Chondrocyte (in vitro differentiated cells): Measurements from ENCODE around the gene HAP1. TPM values are rescaled to one million over a fixed set of nuclear protein-coding genes. Genes with fewer than 3 reads are reported as not detected.

Experiments
- DNase-seq: peaks from one replicate; pipeline ENCODE4 v3.0.0; 2021; ENCODE audit warnings: mixed read lengths, low spot score
- H3K27ac Mint-ChIP-seq: one replicate; pipeline ENCODE4 v1.8.0; 2021; ENCODE audit warnings: mild to moderate bottlenecking, moderate library complexity, mixed read lengths; ENCODE audit not compliant: unreplicated experiment
- H3K27me3 Mint-ChIP-seq: 2 replicates; pipeline ENCODE4 v1.8.0; 2021; ENCODE audit warnings: low read depth, mixed read lengths
- H3K36me3 Mint-ChIP-seq: 2 replicates; pipeline ENCODE4 v1.8.0; 2021; ENCODE audit warnings: low read depth, mixed read lengths
- H3K4me1 Mint-ChIP-seq: 2 replicates; pipeline ENCODE4 v1.8.0; 2021; ENCODE audit warnings: low read depth, mild to moderate bottlenecking, mixed read lengths
- H3K4me3 Mint-ChIP-seq: one replicate; pipeline ENCODE4 v1.8.0; 2021; ENCODE audit warnings: mild to moderate bottlenecking, moderate library complexity, mixed read lengths; ENCODE audit not compliant: unreplicated experiment
- H3K9me3 Mint-ChIP-seq: 2 replicates; pipeline ENCODE4 v1.8.0; 2021; ENCODE audit warnings: low read depth, mixed read lengths
- CTCF ChIP-seq: fragments of 200-600 bp; sonication (generic); IDR thresholded peaks from 2 replicates; pipeline ENCODE4 v1.5.0; 2021; ENCODE audit warnings: antibody characterized with exemption, mild to moderate bottlenecking, moderate library complexity
- total RNA-seq: library from RNA; stranded (reverse); gene quantifications from 3 replicates; pipeline ENCODE4 v1.2.1, GENCODE V29; 2021

Gene HAP1
- total RNA-seq, 1 donor from 2014 or later = not detected

- Mint-ChIP-seq H3K4me3 (no peak overlapping the region), H3K27me3 (peaks cover 23% of the 10 kb centered on the region), H3K27ac (no peak overlapping the region), H3K4me1 (peaks cover 3% of the 10 kb centered on the region), H3K9me3 (no peaks in the 10 kb centered on the region), H3K36me3 (no peaks in the 10 kb centered on the region)
- DNase-seq = no peak
- no peak for TF ChIP-seq CTCF
Measured at GRCh38 chr17:41739661-41740352, 5.4 kb upstream of the HAP1 start.

GRCh38 chr17:41738801-41739112 is 4.3 kb upstream of the HAP1 start:
- no peak for DNase-seq
- H3K27ac Mint-ChIP-seq = no peak overlapping the region
- TF ChIP-seq CTCF = no peak
- no peak overlapping the region for H3K4me3 Mint-ChIP-seq
- H3K9me3 Mint-ChIP-seq = no peaks in the 10 kb centered on the region
- H3K27me3 Mint-ChIP-seq = peaks cover 25% of the 10 kb centered on the region
- no peaks in the 10 kb centered on the region for H3K36me3 Mint-ChIP-seq
- peaks cover 3% of the 10 kb centered on the region for H3K4me1 Mint-ChIP-seq

- no peak for DNase-seq
- TF ChIP-seq CTCF = peak; percentile 99
- H3K27ac Mint-ChIP-seq = no peak overlapping the region
- H3K4me1 Mint-ChIP-seq = peaks cover 6% of the 10 kb centered on the region
- H3K4me3 Mint-ChIP-seq = no peak overlapping the region
- H3K36me3 Mint-ChIP-seq = no peaks in the 10 kb centered on the region
- H3K9me3 Mint-ChIP-seq = no peaks in the 10 kb centered on the region
- peaks cover 27% of the 10 kb centered on the region for H3K27me3 Mint-ChIP-seq
Measured at GRCh38 chr17:41738077-41738800, 3.8 kb upstream of the HAP1 start.

- no peak for TF ChIP-seq CTCF
- Mint-ChIP-seq H3K27me3 (peaks cover 28% of the 10 kb centered on the region), H3K36me3 (peaks cover under 1% of the 10 kb centered on the region), H3K4me3 (no peak overlapping the region), H3K4me1 (peaks cover 6% of the 10 kb centered on the region), H3K9me3 (no peaks in the 10 kb centered on the region), H3K27ac (no peak overlapping the region)
- no peak for DNase-seq
Measured at GRCh38 chr17:41737680-41738023, 3.2 kb upstream of the HAP1 start.

- Mint-ChIP-seq H3K27me3 (peaks cover 33% of the 10 kb centered on the region), H3K27ac (no peak overlapping the region), H3K4me3 (no peak overlapping the region), H3K4me1 (peaks cover 6% of the 10 kb centered on the region), H3K36me3 (peaks cover 1% of the 10 kb centered on the region), H3K9me3 (no peaks in the 10 kb centered on the region)
- TF ChIP-seq CTCF = no peak
- no peak for DNase-seq
Measured at GRCh38 chr17:41736983-41737679, 2.7 kb upstream of the HAP1 start.
